Osteocyte (in vitro differentiated cells): ENCODE results near the gene UPF2. TPM values are rescaled to one million over a fixed set of nuclear protein-coding genes. Genes with fewer than 3 reads are reported as not detected.

ENCODE experiments used
- DNase-seq: peaks from one replicate; pipeline ENCODE4 v3.0.0; 2021; ENCODE audit warnings: mixed read lengths; ENCODE audit not compliant: unreplicated experiment; ENCODE audit errors: extremely low spot score
- H3K27ac Mint-ChIP-seq: one replicate; pipeline ENCODE4 v1.8.0; 2021; ENCODE audit warnings: mild to moderate bottlenecking, mixed read lengths; ENCODE audit not compliant: unreplicated experiment
- H3K27me3 Mint-ChIP-seq: one replicate; pipeline ENCODE4 v1.8.0; 2021; ENCODE audit warnings: mixed read lengths; ENCODE audit not compliant: unreplicated experiment
- H3K36me3 Mint-ChIP-seq: one replicate; pipeline ENCODE4 v1.8.0; 2021; ENCODE audit warnings: mixed read lengths; ENCODE audit not compliant: unreplicated experiment
- H3K4me1 Mint-ChIP-seq: one replicate; pipeline ENCODE4 v1.8.0; 2021; ENCODE audit warnings: mixed read lengths; ENCODE audit not compliant: unreplicated experiment
- H3K4me3 Mint-ChIP-seq: one replicate; pipeline ENCODE4 v1.8.0; 2021; ENCODE audit warnings: mild to moderate bottlenecking, moderate library complexity, mixed read lengths; ENCODE audit not compliant: unreplicated experiment
- H3K9me3 Mint-ChIP-seq: one replicate; pipeline ENCODE4 v1.8.0; 2021; ENCODE audit warnings: mixed read lengths; ENCODE audit not compliant: unreplicated experiment
- total RNA-seq: library from RNA; stranded (reverse); gene quantifications from 2 replicates; pipeline ENCODE4 v1.2.1, GENCODE V29; 2021
- TF ChIP-seq, protein P1 (sequence below): fragments of 200-600 bp; sonication (generic); IDR thresholded peaks from 2 replicates; pipeline ENCODE4 v1.5.0; 2021; ENCODE audit warnings: antibody characterized with exemption, mild to moderate bottlenecking, moderate library complexity

Gene UPF2
- total RNA-seq, 1 donor from 2014 or later = 20.5 TPM

DNA sequence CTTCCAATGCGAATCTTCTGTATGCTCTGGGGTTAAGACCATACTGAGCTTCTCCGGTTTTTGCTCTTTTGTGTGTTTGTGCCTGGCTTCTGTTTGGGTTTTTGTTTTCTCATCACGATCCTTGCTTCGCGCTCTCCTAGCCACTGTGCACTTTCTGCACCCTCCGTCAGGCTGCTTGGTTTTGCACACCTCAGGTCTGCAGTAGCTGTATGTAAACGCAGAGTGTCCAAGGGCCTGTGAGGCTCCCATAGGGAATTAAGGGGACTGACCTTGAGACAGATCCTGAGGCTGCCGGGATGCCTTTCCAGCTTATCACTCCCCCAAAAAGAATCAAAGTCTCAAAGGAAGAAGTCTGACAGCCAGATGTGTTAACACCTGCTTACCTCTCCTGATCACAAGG, 124.2 kb downstream of the UPF2 start:
- DNase-seq = peak; percentile 49
- Mint-ChIP-seq H3K9me3 (no peaks in the 10 kb centered on the region), H3K36me3 (peaks cover 32% of the 10 kb centered on the region), H3K27me3 (no peaks in the 10 kb centered on the region), H3K4me1 (peaks cover 3% of the 10 kb centered on the region), H3K4me3 (no peak overlapping the region), H3K27ac (no peak overlapping the region)
- TF ChIP-seq, protein P1, sequence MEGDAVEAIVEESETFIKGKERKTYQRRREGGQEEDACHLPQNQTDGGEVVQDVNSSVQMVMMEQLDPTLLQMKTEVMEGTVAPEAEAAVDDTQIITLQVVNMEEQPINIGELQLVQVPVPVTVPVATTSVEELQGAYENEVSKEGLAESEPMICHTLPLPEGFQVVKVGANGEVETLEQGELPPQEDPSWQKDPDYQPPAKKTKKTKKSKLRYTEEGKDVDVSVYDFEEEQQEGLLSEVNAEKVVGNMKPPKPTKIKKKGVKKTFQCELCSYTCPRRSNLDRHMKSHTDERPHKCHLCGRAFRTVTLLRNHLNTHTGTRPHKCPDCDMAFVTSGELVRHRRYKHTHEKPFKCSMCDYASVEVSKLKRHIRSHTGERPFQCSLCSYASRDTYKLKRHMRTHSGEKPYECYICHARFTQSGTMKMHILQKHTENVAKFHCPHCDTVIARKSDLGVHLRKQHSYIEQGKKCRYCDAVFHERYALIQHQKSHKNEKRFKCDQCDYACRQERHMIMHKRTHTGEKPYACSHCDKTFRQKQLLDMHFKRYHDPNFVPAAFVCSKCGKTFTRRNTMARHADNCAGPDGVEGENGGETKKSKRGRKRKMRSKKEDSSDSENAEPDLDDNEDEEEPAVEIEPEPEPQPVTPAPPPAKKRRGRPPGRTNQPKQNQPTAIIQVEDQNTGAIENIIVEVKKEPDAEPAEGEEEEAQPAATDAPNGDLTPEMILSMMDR = no peak

DNA sequence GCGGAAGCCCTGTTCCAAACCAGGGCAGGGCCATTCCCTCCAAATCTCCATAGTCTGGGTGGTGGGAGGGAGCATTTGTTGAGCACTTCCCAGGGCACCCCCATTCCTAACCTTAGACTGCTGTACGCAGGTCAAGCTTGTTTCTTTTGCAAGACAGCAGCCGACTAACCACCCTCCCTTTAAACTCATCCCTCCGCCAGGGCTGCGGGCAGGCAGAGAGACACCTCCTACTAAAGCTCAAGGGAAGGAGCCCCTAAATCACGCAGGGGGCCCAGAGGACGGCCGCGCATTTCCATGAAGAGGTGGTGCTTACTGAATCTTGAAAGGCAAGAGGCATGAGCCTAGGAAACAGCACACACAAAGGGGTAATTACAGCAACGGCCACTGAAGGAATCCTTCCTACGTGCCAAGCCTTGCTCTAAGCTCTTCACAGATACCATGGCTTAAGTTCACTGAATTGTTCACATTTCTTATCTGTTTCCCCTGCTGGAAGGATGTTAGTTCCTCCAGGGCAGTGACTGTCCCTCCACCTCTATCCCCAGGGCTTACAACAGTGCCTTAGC, 129.4 kb downstream of the UPF2 start:
- no peaks in the 10 kb centered on the region for H3K9me3 Mint-ChIP-seq
- DNase-seq = no peak
- no peak overlapping the region for H3K4me3 Mint-ChIP-seq
- H3K27ac Mint-ChIP-seq = no peak overlapping the region
- peaks cover 3% of the 10 kb centered on the region for H3K4me1 Mint-ChIP-seq
- no peaks in the 10 kb centered on the region for H3K36me3 Mint-ChIP-seq
- TF ChIP-seq, protein P1 = no peak
- no peaks in the 10 kb centered on the region for H3K27me3 Mint-ChIP-seq

DNA sequence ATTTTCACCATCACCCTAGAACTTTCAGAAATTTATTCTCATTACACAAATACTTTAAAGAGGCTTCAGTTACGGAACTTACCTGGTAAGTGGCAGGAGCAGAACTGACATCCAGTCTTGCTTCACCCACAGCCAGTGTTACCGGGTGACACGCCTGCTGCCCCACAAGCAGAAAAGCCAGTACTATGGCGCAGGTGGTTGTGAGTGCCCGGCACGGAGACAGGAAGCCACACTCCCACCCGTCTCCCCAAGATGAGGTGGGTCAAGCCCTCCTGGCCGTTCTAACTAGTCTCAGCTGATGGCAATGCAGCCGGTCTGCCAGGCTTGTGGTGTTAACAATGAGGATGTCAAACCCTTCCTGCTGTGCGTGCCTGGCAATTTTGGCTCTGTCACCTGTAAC, 132.5 kb downstream of the UPF2 start:
- H3K9me3 Mint-ChIP-seq = no peaks in the 10 kb centered on the region
- no peaks in the 10 kb centered on the region for H3K4me1 Mint-ChIP-seq
- H3K4me3 Mint-ChIP-seq = no peak overlapping the region
- H3K27ac Mint-ChIP-seq = no peak overlapping the region
- H3K27me3 Mint-ChIP-seq = no peaks in the 10 kb centered on the region
- H3K36me3 Mint-ChIP-seq = no peaks in the 10 kb centered on the region
- TF ChIP-seq, protein P1 = no peak
- DNase-seq = no peak

DNA sequence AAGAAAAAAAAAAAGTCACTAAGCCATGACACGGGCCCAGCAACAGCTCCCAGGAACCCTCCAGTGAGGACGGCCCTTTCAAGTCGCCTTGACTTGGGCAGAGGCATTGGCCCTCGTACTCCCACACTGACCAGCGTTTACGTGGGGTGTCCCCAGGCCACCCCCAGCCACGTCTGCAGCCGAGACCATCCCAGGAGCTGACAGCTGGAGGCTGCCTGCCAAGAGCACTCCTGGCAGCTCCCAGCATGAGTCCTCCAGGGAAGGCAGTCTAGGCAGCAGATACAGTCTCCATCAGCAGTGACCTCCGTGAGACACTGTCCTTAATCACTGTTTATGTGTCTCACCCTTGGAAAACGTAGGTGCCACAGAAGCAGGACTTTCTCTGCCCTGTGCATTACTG, 133.0 kb downstream of the UPF2 start:
- TF ChIP-seq, protein P1 = no peak
- H3K36me3 Mint-ChIP-seq = no peaks in the 10 kb centered on the region
- no peaks in the 10 kb centered on the region for H3K9me3 Mint-ChIP-seq
- no peak for DNase-seq
- H3K27ac Mint-ChIP-seq = no peak overlapping the region
- no peak overlapping the region for H3K4me3 Mint-ChIP-seq
- H3K4me1 Mint-ChIP-seq = no peaks in the 10 kb centered on the region
- no peaks in the 10 kb centered on the region for H3K27me3 Mint-ChIP-seq

DNA sequence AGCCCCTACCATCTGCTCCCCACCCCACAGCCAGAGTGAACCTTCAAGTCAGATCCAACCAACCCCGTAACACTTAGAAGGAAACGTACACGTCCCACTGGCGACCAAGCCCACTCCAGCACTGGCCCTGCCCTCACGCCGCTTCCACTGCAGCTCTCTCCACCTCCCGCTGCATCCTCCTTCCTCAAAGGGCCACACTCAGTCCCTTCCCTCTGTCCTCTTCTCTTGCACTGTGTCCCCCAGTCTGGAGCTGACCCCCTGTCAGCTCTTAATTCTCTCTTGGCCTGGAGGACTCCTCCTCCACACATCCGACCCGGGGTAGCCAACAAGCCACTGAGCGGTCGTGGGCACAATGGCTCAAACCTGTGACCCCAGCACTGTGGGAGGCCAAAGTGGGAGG, 133.6 kb downstream of the UPF2 start:
- Mint-ChIP-seq H3K27ac (no peak overlapping the region), H3K4me1 (no peaks in the 10 kb centered on the region), H3K36me3 (no peaks in the 10 kb centered on the region), H3K4me3 (no peak overlapping the region), H3K9me3 (no peaks in the 10 kb centered on the region), H3K27me3 (no peaks in the 10 kb centered on the region)
- TF ChIP-seq, protein P1 = no peak
- DNase-seq = no peak
